DOHH2 (cell line): Measurements from ENCODE around the gene FLCN.

Experiments
- CTCF ChIP-seq: fragments of 200-600 bp; sonication (generic); IDR thresholded peaks from one replicate; pipeline ENCODE4 v1.5.1; 2014; ENCODE audit warnings: antibody characterized with exemption, mild to moderate bottlenecking, low read depth, low read length; ENCODE audit not compliant: poor library complexity, severe bottlenecking
- EZH2phosphoT487 ChIP-seq: fragments of 200-600 bp; sonication (generic); IDR thresholded peaks from 2 replicates; pipeline ENCODE4 v1.6.1; 2017; ENCODE audit warnings: borderline replicate concordance, mild to moderate bottlenecking, antibody characterized with exemption, low read length, moderate library complexity, mixed read lengths

- no peak for TF ChIP-seq CTCF
- no peak for TF ChIP-seq EZH2phosphoT487
Measured at GRCh38 chr17:17164676-17165075, 72.3 kb downstream of the FLCN start.
